GM18909 (cell line): ENCODE results near the gene USP17L19.
"Not testable (repeated sequence)": the region's sequence is repeated elsewhere in the genome, so short reads cannot be mapped to it uniquely, and the experiment has no call there.

Source experiments
- ATAC-seq: cut with Tn5 transposase; IDR thresholded peaks from one replicate; pipeline ENCODE4 v1.9.1; 2021; ENCODE audit warnings: mild to moderate bottlenecking; ENCODE audit not compliant: unreplicated experiment, poor library complexity

Gene USP17L19

GRCh38 chr4:9253078-9253477, at the start of gene USP17L19:
Gene USP17L19, plus strand, starts transcription at chr4:9253378. Its CDS starts 0 bp downstream, at chr4:9253378.
- ATAC-seq = not testable (repeated sequence)

GRCh38 chr4:9210357-9210756, 42.8 kb upstream of the USP17L19 start, which contains the start of gene USP17L10:
Gene USP17L10, plus strand, starts transcription at chr4:9210657. Its CDS starts 0 bp downstream, at chr4:9210657.
- ATAC-seq = not testable (repeated sequence)

GRCh38 chr4:9214701-9215100, 38.5 kb upstream of the USP17L19 start:
- not testable (repeated sequence) for ATAC-seq

- not testable (repeated sequence) for ATAC-seq
These were observed 38.1 kb upstream of the USP17L19 start, which contains the start of gene USP17L11 for GRCh38 chr4:9215105-9215504. Gene USP17L11, plus strand, starts transcription at chr4:9215405. Its CDS starts 0 bp downstream, at chr4:9215405.

GRCh38 chr4:9219852-9220251, 33.3 kb upstream of the USP17L19 start, which contains the start of gene USP17L12:
Gene USP17L12, plus strand, starts transcription at chr4:9220152. Its CDS starts 0 bp downstream, at chr4:9220152.
- ATAC-seq = not testable (repeated sequence)

GRCh38 chr4:9224596-9224995, 28.6 kb upstream of the USP17L19 start, which contains the start of gene USP17L13:
Gene USP17L13, plus strand, starts transcription at chr4:9224896. Its CDS starts 0 bp downstream, at chr4:9224896.
- ATAC-seq = not testable (repeated sequence)

GRCh38 chr4:9230249-9230648, 22.9 kb upstream of the USP17L19 start:
- not testable (repeated sequence) for ATAC-seq

- ATAC-seq = not testable (repeated sequence)
These were observed 19.1 kb upstream of the USP17L19 start, which contains the start of gene USP17L15 for GRCh38 chr4:9234085-9234484. Gene USP17L15, plus strand, starts transcription at chr4:9234385. Its CDS starts 0 bp downstream, at chr4:9234385.

- ATAC-seq = not testable (repeated sequence)
These were observed 14.7 kb upstream of the USP17L19 start for GRCh38 chr4:9238461-9238860.

GRCh38 chr4:9243579-9243978, 9.6 kb upstream of the USP17L19 start, which contains the start of gene USP17L17:
Gene USP17L17, plus strand, starts transcription at chr4:9243879. Its CDS starts 0 bp downstream, at chr4:9243879.
- not testable (repeated sequence) for ATAC-seq

- not testable (repeated sequence) for ATAC-seq
These were observed 5.1 kb upstream of the USP17L19 start, which contains the start of gene USP17L18 for GRCh38 chr4:9247953-9248680. Gene USP17L18, plus strand, starts transcription at chr4:9248630. Its CDS starts 0 bp downstream, at chr4:9248630.

- ATAC-seq = not testable (repeated sequence)
These were observed 4.6 kb downstream of the USP17L19 start, which contains the start of gene USP17L20 for GRCh38 chr4:9257824-9258223. Gene USP17L20, plus strand, starts transcription at chr4:9258124. Its CDS starts 0 bp downstream, at chr4:9258124.

- ATAC-seq = not testable (repeated sequence)
These were observed 9.4 kb downstream of the USP17L19 start, which contains the start of gene USP17L21 for GRCh38 chr4:9262572-9262971. Gene USP17L21, plus strand, starts transcription at chr4:9262872. Its CDS starts 0 bp downstream, at chr4:9262872.

- ATAC-seq = not testable (repeated sequence)
These were observed 14.1 kb downstream of the USP17L19 start, which contains the start of gene USP17L22 for GRCh38 chr4:9267319-9267718. Gene USP17L22, plus strand, starts transcription at chr4:9267619. Its CDS starts 0 bp downstream, at chr4:9267619.

GRCh38 chr4:9271719-9272118, 18.5 kb downstream of the USP17L19 start:
- not testable (repeated sequence) for ATAC-seq
